ENCODE data around the gene OR51G1.
"Not testable (repeated sequence)": the region's sequence is repeated elsewhere in the genome, so short reads cannot be mapped to it uniquely, and the experiment has no call there.

Gene OR51G1, protein sequence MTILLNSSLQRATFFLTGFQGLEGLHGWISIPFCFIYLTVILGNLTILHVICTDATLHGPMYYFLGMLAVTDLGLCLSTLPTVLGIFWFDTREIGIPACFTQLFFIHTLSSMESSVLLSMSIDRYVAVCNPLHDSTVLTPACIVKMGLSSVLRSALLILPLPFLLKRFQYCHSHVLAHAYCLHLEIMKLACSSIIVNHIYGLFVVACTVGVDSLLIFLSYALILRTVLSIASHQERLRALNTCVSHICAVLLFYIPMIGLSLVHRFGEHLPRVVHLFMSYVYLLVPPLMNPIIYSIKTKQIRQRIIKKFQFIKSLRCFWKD

DNA sequence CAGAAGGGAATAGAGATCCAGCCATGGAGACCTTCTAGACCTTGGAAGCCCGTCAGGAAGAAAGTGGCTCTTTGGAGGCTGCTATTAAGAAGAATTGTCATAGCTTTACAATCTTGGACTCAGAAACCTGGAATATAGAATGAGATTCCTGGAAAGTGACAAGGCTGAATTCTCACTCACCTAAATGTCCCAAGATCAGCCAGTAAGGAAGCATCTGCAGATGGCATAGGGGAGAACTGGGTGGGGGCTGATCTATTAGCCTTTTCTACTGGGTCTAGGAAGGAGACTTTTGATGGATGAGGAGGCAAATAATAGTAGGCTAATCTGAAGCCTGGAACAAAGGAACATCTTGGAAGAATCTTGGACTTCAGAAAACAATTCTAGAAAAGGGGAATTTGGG, at the start of gene OR51G1:
Gene OR51G1 (minus strand): TSS at position 101 of the 400 bp plus-strand sequence. CDS start 0 bp downstream, at position 101.
- DNase-seq: no peak

- DNase-seq: no peak
These were observed 38.7 kb upstream of the OR51G1 start for GRCh38 chr11:4962816-4963215.

GRCh38 chr11:4960877-4961276, 36.7 kb upstream of the OR51G1 start:
- DNase-seq: no peak

- no peak for DNase-seq
These were observed 33.3 kb upstream of the OR51G1 start for GRCh38 chr11:4957396-4957795.

GRCh38 chr11:4955613-4956012, 31.5 kb upstream of the OR51G1 start, which contains the start of gene OR51A2:
Gene OR51A2 (minus strand): TSS chr11:4955713. CDS start chr11:4955713, 0 bp downstream.
- not testable (repeated sequence) for DNase-seq

DNA sequence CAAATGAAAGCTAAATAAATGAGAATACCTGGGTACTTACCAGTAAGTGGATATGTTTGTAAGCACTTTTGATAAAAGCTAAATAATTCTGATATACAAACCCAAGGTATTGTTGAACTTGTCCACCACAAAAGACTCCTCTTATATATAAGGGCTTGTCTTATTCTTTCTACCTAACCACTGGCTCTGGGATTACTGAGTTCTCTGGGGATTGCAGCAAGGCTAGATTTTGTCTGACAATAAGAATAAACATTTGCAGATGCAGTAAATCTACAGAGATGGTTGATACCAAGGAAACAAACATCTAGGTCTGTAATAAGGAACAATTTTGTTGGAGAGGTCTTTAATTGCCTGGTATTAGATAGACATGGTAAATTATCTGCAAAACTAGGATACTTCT, 23.4 kb upstream of the OR51G1 start, which contains the start of gene OR51A4:
Gene OR51A4 (minus strand): TSS at position 101 of the 400 bp plus-strand sequence. CDS start 505 bp downstream, outside the sequence.
- no peak for DNase-seq

GRCh38 chr11:4936745-4937144, 12.6 kb upstream of the OR51G1 start:
- no peak for DNase-seq

DNA sequence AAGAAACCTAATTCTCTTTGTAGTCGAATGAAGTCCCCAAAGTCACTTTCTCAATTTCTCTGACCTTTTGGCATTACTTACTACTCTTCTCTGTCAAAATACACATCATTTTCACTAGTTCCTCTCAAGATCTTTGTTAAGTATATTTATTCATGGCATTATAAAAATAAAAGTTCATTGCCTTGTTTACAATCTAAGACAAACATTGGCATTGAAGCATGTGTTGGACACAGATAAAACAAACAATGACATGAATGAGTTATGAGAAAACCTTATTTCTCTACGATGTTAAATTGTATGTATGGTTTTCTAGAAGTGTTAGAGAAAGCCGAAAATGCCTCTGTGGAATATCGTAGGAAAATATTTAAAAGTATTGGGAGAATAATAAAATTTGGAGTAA, 8.6 kb upstream of the OR51G1 start:
- DNase-seq: no peak

DNA sequence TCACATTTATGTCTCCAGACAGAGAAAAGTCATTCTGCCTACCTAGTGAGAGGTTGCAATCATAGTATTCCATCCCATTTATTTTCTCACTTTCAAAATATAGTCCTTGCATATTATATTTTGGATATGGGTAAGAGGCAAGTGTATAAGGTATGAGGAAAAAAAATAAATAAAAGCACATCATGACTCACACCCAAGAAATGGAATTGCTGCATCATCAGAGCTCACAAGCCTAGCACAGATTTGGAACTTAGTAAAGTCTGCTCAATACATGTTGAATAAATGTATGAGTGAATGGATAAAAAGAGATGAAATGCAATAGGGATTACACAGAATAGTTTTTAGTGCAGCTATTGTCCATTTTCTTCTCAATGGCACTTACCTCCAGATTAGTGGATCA, 2.5 kb upstream of the OR51G1 start:
- no peak for DNase-seq

- no peak for DNase-seq
These were observed 1.8 kb downstream of the OR51G1 start for GRCh38 chr11:4922304-4922703.

- DNase-seq: no peak
These were observed 2.3 kb downstream of the OR51G1 start for GRCh38 chr11:4921796-4922195.

GRCh38 chr11:4919250-4919649, 4.9 kb downstream of the OR51G1 start, which contains the start of gene OR51G2:
Gene OR51G2 (minus strand): TSS chr11:4919350. CDS start chr11:4915663, 3,687 bp downstream.
- DNase-seq: no peak

DNA sequence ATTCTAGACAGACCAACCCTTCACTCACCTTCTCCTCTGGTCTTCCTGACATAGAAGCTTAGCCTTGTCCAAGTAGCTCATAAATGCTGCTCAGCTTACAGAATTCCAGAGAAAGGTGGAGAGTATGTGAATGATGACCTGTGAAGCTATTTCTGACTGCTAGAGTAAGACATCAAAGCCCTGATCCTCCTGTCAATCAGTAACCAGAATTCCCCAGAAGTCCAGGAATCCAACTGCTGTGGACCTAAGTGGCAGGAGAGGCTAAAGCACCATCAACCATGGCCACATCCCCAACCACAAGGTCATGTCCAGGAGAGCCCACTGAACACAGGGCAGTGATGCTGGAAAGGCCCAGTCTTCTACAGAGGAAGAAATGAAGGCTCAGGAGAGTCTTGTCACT, 7.6 kb downstream of the OR51G1 start:
- no peak for DNase-seq

- no peak for DNase-seq
These were observed 20.7 kb downstream of the OR51G1 start, which contains the start of gene OR51A7 for GRCh38 chr11:4903484-4903883. Gene OR51A7 (plus strand): TSS chr11:4903783. CDS start chr11:4907370, 3,587 bp downstream.

DNA sequence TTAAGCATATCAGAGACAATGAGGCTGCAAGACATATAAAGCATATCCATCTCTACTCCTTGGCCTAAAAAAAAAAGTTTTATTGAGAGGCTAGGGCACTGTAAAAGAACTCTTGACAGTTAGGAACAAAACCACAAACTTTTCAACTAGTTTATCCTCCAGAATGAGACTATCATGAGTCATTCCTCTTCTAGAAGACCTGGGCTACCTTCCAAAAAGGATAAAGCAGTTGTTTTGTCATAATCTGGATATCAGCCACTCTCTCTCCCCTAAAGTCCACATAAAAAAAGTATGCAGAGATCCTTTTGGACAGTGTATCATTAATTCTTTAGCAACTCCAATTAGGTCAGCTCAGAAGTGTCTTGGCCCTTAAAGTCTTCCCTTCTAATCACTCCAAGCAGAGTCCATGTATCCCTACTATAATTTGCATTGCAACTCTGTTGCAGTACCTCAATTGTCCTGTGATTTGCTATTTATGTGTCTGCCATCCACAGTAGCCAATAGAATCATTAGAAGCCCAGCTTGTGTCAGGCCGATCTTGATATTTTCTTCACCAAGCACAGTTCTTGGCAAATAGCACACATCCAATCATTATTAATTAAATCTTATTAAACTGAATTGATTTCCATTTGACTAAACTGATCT, 32.0 kb downstream of the OR51G1 start:
- no peak for DNase-seq

GRCh38 chr11:4890279-4890678, 33.9 kb downstream of the OR51G1 start:
- DNase-seq: no peak

- DNase-seq: no peak
These were observed 36.5 kb downstream of the OR51G1 start for GRCh38 chr11:4887591-4887990.

- DNase-seq: no peak
These were observed 38.0 kb downstream of the OR51G1 start for GRCh38 chr11:4886186-4886585.

- DNase-seq: no peak
These were observed 39.8 kb downstream of the OR51G1 start for GRCh38 chr11:4884361-4884760.

DNA sequence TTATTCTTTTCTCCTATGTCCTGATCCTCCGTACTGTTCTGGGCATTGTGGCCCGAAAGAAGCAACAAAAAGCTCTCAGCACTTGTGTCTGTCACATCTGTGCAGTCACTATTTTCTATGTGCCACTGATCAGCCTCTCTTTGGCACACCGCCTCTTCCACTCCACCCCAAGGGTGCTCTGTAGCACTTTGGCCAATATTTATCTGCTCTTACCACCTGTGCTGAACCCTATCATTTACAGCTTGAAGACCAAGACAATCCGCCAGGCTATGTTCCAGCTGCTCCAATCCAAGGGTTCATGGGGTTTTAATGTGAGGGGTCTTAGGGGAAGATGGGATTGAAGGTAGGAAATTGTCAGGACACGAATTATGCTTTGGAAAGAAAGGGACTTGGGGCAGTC, 41.6 kb downstream of the OR51G1 start:
- peak; percentile 38 for DNase-seq

- DNase-seq: peak; percentile 6
These were observed 42.2 kb downstream of the OR51G1 start, which contains the start of gene OR51T1 for GRCh38 chr11:4881860-4882500. Gene OR51T1 (plus strand): TSS chr11:4881900. CDS start chr11:4881900, 0 bp downstream.

DNA sequence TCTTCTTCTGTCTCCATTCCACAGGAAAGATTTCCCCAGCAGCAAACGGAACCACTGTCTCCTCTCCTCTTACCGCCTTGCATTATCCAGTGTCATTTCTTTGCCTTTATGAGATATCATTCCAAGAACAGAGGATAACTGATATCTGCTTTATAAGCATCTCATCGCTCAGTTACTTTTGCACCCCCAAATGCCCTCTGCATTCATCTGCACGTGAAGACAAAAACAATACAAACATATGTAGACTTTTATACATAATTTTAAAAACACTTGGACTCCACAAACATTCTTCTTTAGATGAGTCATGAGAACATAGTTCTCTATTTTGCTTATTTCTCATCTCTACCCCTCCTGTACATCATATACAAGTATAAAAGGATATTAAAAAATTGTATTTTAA, 43.0 kb downstream of the OR51G1 start:
- DNase-seq: no peak

Measured in NCI-H1092 (cell line).